Stimulated activated CD4-positive, alpha-beta T cell treated with anti-CD3 and anti-CD28 coated beads, Interleukin-4, amount 100 ng/mL, for 1 hour (primary cell): ENCODE results near the gene CAPRIN1.

Experiments used
- DNase-seq: peaks from one replicate; pipeline ENCODE4 v3.0.0-alpha.2; 2020

The CAPRIN1 gene

GRCh38 chr11:34146411-34146810, 94.9 kb downstream of the CAPRIN1 start:
- no peak for DNase-seq

GRCh38 chr11:34146866-34147265, 95.3 kb downstream of the CAPRIN1 start:
- DNase-seq: no peak

- DNase-seq: no peak
These were observed 96.0 kb downstream of the CAPRIN1 start for GRCh38 chr11:34147581-34147980.

GRCh38 chr11:34148504-34149165, 97.1 kb downstream of the CAPRIN1 start:
- no peak for DNase-seq

- DNase-seq: no peak
These were observed 97.7 kb downstream of the CAPRIN1 start for GRCh38 chr11:34149274-34149673.

GRCh38 chr11:34149786-34150185, 98.3 kb downstream of the CAPRIN1 start:
- DNase-seq: no peak

GRCh38 chr11:34150494-34151151, 99.1 kb downstream of the CAPRIN1 start:
- DNase-seq: no peak
